Measurements from ENCODE around the gene SYTL2. TPM values are rescaled to one million over a fixed set of nuclear protein-coding genes. Genes with fewer than 3 reads are reported as not detected.

The SYTL2 gene
- total RNA-seq, 1 experiment from 2014 or later, result 57.1 TPM

DNA sequence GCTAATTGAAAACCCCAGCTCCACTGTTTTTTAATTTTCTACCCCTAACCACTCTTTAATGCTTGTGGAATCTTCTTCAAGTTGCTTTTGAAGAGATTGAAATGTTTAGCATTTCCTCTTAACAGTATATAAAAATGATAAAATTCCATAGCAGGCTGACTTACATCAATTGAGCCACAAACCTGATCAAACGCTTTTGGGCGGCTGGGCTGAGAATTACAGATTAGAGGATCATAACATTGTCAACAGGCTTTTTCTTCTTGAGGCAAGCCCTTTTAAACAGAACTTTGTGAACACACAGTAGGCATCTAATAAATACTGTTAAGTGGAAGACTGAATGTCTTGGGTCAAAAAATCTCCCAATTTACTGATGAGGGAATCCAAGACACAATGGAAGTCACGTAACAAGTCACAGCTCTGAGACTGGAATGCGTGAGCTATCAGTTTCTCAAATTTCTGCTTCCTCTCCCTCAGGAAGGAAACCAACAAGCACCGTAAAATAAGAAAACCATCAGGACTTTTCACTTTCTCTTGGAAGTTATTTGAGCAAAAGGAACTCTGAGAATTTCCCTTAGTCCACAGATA is 75.0 kb downstream of the SYTL2 start:
- Histone ChIP-seq H4K20me1 (ENCODE audit: low read length) (no peaks in the 10 kb centered on the region), H3K4me1 (ENCODE audit: insufficient read depth, low read length) (peaks cover 27% of the 10 kb centered on the region), H3K4me2 (ENCODE audit: low read length) (0 out of 2 replicates have a peak overlapping the region, but pooled peaks have one; percentile 5), H3K79me2 (ENCODE audit: low read length) (no peaks in the 10 kb centered on the region), H2AFZ (ENCODE audit: low read length) (no peak overlapping the region), H3K27me3 (ENCODE audit: low read length) (no peaks in the 10 kb centered on the region), H3K9me3 (ENCODE audit: low read length) (no peaks in the 10 kb centered on the region), H3K4me3 (ENCODE audit: low read length) (no peak overlapping the region), H3K9ac (ENCODE audit: low read length) (no peak overlapping the region), H3K36me3 (ENCODE audit: low read depth, low read length) (peaks cover 18% of the 10 kb centered on the region), H3K27ac (ENCODE audit: low read length) (no peak overlapping the region), H3F3A (ENCODE audit: low read length, unreplicated experiment) (no peaks in the 10 kb centered on the region), H3K9me2 (replicated peaks; ENCODE audit: low read length) (no peaks in the 10 kb centered on the region)
- BruUV-seq (replicated peaks), result no TSS peak
- CTCF ChIA-PET, result no interaction called here
- ATAC-seq (no peak), DNase-seq (no peak)
- POLR2A ChIA-PET (ENCODE audit: unreplicated experiment), result no interaction called here
- TF ChIP-seq EZH2phosphoT487 (IDR thresholded peaks at IDR 0.05; ENCODE audit: borderline replicate concordance, low read length) (no peak), EZH2 (IDR thresholded peaks at IDR 0.05; ENCODE audit: low read length, unreplicated experiment) (no peak)
- TF ChIP-seq, protein P1, sequence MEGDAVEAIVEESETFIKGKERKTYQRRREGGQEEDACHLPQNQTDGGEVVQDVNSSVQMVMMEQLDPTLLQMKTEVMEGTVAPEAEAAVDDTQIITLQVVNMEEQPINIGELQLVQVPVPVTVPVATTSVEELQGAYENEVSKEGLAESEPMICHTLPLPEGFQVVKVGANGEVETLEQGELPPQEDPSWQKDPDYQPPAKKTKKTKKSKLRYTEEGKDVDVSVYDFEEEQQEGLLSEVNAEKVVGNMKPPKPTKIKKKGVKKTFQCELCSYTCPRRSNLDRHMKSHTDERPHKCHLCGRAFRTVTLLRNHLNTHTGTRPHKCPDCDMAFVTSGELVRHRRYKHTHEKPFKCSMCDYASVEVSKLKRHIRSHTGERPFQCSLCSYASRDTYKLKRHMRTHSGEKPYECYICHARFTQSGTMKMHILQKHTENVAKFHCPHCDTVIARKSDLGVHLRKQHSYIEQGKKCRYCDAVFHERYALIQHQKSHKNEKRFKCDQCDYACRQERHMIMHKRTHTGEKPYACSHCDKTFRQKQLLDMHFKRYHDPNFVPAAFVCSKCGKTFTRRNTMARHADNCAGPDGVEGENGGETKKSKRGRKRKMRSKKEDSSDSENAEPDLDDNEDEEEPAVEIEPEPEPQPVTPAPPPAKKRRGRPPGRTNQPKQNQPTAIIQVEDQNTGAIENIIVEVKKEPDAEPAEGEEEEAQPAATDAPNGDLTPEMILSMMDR (conservative IDR thresholded peaks at IDR 0.05; ENCODE audit: low read depth, low read length), result no peak
- intact Hi-C loops (cut with micrococcal nuclease), result no loop called here

DNA sequence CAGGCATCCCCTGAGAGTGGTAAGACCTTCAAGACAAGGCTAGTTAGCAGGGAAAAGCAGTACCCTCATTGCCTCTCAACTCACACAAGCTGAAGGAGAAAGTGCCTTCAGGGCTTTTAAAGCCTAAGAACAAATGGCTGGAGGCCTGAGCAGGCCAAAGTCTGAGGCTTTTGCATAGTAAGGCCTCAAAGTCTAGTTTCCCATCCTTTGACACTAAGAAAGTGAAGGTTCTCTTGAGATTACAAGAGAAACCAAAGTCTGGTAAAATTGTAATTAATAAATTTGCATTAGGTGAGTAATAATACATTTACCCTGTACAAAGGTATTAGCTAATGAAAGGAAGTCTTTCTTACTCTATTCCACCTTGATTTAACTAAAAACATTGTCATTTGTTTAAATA is 78.0 kb downstream of the SYTL2 start:
- Histone ChIP-seq H3K4me1 (ENCODE audit: insufficient read depth, low read length) (peaks cover 15% of the 10 kb centered on the region; the same call in 1 of the 2 replicates), H3K27me3 (ENCODE audit: low read length) (no peaks in the 10 kb centered on the region), H3K9me3 (ENCODE audit: low read length) (no peaks in the 10 kb centered on the region), H3K4me3 (ENCODE audit: low read length) (no peak overlapping the region), H3K36me3 (ENCODE audit: low read depth, low read length) (peaks cover 15% of the 10 kb centered on the region), H3K79me2 (ENCODE audit: low read length) (no peaks in the 10 kb centered on the region), H3F3A (ENCODE audit: low read length, unreplicated experiment) (no peaks in the 10 kb centered on the region), H4K20me1 (ENCODE audit: low read length) (no peaks in the 10 kb centered on the region), H3K27ac (ENCODE audit: low read length) (no peak overlapping the region), H3K4me2 (ENCODE audit: low read length) (no peak overlapping the region), H2AFZ (ENCODE audit: low read length) (no peak overlapping the region), H3K9me2 (replicated peaks; ENCODE audit: low read length) (no peaks in the 10 kb centered on the region), H3K9ac (ENCODE audit: low read length) (no peak overlapping the region)
- no peak for DNase-seq
- TF ChIP-seq, protein P1 (conservative IDR thresholded peaks at IDR 0.05; ENCODE audit: low read depth, low read length), result no peak
- TF ChIP-seq EZH2phosphoT487 (IDR thresholded peaks at IDR 0.05; ENCODE audit: borderline replicate concordance, low read length), result no peak
- BruUV-seq (replicated peaks), result no TSS peak
- POLR2A ChIA-PET (ENCODE audit: unreplicated experiment), result no interaction called here
- ATAC-seq, result no peak
- intact Hi-C loops (cut with micrococcal nuclease), result no loop called here
- CTCF ChIA-PET, result no interaction called here

DNA sequence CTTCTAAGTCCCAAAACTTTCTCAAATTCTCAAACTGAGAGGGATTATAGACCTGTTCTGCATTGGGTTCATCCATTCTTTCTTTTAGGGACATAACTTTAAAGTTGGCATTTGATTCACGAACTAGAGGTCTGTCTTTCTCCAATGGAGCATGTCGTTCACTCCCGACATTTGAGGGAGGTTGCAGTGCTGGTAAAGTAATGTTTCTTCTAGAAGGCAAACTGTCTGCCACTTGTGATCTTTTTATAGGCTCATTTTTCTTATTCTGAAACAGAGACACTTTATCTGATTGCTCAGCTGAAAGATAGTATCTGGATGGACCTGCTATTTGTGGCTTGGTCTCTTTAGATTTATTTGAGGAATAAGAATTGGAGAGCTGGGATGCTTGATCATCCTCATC is 84.6 kb downstream of the SYTL2 start:
- ATAC-seq (no peak; the same call in none of the 2 replicates), DNase-seq (no peak)
- no peaks in the 10 kb centered on the region for H3K79me2 ChIP-seq (ENCODE audit: low read length)
- H3K9ac ChIP-seq (ENCODE audit: low read length), result peak overlapping the region; percentile 5; the same call in 1 of the 2 replicates
- peaks cover 40% of the 10 kb centered on the region for H3K4me1 ChIP-seq (ENCODE audit: insufficient read depth, low read length)
- intact Hi-C loops (cut with micrococcal nuclease), result no loop called here
- H3K4me3 ChIP-seq (ENCODE audit: low read length), result no peak overlapping the region
- H2AFZ ChIP-seq (ENCODE audit: low read length), result no peak overlapping the region
- BruUV-seq (replicated peaks), result no TSS peak
- no peaks in the 10 kb centered on the region for H3K9me2 ChIP-seq (replicated peaks; ENCODE audit: low read length)
- no peaks in the 10 kb centered on the region for H4K20me1 ChIP-seq (ENCODE audit: low read length)
- H3K4me2 ChIP-seq (ENCODE audit: low read length), result peak overlapping the region; percentile 52
- H3K27me3 ChIP-seq (ENCODE audit: low read length), result no peaks in the 10 kb centered on the region
- H3K36me3 ChIP-seq (ENCODE audit: low read depth, low read length), result peaks cover 14% of the 10 kb centered on the region
- H3F3A ChIP-seq (ENCODE audit: low read length, unreplicated experiment), result peaks cover 4% of the 10 kb centered on the region
- peak overlapping the region; percentile 82 for H3K27ac ChIP-seq (ENCODE audit: low read length)
- ChIA-PET CTCF (no interaction called here), POLR2A (ENCODE audit: unreplicated experiment) (no interaction called here)
- TF ChIP-seq EZH2 (IDR thresholded peaks at IDR 0.05; ENCODE audit: low read length, unreplicated experiment) (no peak), EZH2phosphoT487 (IDR thresholded peaks at IDR 0.05; ENCODE audit: borderline replicate concordance, low read length) (no peak)
- TF ChIP-seq, protein P1 (conservative IDR thresholded peaks at IDR 0.05; ENCODE audit: low read depth, low read length), result no peak
- no peaks in the 10 kb centered on the region for H3K9me3 ChIP-seq (ENCODE audit: low read length)

Measured in PC-3 (cell line).